Psoas muscle (tissue), 8 donors: ENCODE measurements around the gene REC8. TPM values are rescaled to one million over a fixed set of nuclear protein-coding genes. Genes with fewer than 3 reads are reported as not detected.

Experiments
- ATAC-seq, 4 donors: fragments of 200-7000 bp; cut with Tn5 transposase; one replicate each; pipeline ENCODE4 v1.9.1; 2020; ENCODE audit warnings: moderate library complexity in 3 of 4, mild to moderate bottlenecking in 2 of 4
- DNase-seq, 2 donors: peaks; one replicate each; pipeline ENCODE4 v3.0.0-alpha.2; 2020
- H3K27ac ChIP-seq: fragments of 200-600 bp; one replicate; pipeline ENCODE4 v1.8.0; 2022
- H3K27me3 ChIP-seq, 3 donors: fragments of 200-600 bp in 1 of 3; one replicate each; pipeline versions ENCODE4 v1.6.1 to v1.8.0; 2013 to 2022; ENCODE audit warnings: low read length in 2 of 3, mild to moderate bottlenecking in 2 of 3, moderate library complexity in 1 of 3; ENCODE audit not compliant: insufficient read depth in 3 of 3
- H3K36me3 ChIP-seq, 2 donors: fragments of 200-600 bp in 1 of 2; one replicate each; pipeline versions ENCODE4 v1.6.1 to v1.8.0; 2013 to 2022; ENCODE audit warnings: low read depth in 1 of 2, mild to moderate bottlenecking in 1 of 2, moderate library complexity in 1 of 2; ENCODE audit not compliant: insufficient read depth in 1 of 2
- H3K4me1 ChIP-seq: fragments of 200-600 bp; one replicate; pipeline ENCODE4 v1.8.0; 2022
- H3K4me3 ChIP-seq: fragments of 200-600 bp; one replicate; pipeline ENCODE4 v1.8.0; 2022; ENCODE audit warnings: mild to moderate bottlenecking
- H3K9me3 ChIP-seq: fragments of 200-600 bp; one replicate; pipeline ENCODE4 v1.8.0; 2022
- WGBS, 3 donors: extraction: QIAGEN DNeasy Blood & Tissue Kit; methylation state at CpG; one replicate each; pipeline versions ENCODE4 v1.1.6 to v1.1.7; 2013; 5-methylcytosine and 5-hydroxymethylcytosine counted together
- intact Hi-C, 2 donors: fragments of 100-400 bp; cut with DNase I; formaldehyde crosslinking; loops; one replicate each; pipeline versions ENCODE4 v1.11.0 to v1.14.2; 2022
- polyA plus RNA-seq, 3 donors: library from polyadenylated mRNA; stranded (reverse); fragments of 200-250 nt; gene quantifications; one replicate each; pipeline ENCODE4 v1.2.3, GENCODE V29; 2013
- total RNA-seq, 4 donors: library from RNA; stranded (reverse); fragmentation: NEBNext Ultra II Directional in 2 of 4; extraction: Animal tissue kit (Norgen Biotek cat#: 25700) in 2 of 4; gene quantifications; one replicate each; pipeline versions ENCODE4 v1.2.1 to v1.2.4, GENCODE V29; 2021 to 2023
- TF ChIP-seq, protein P1 (sequence below): fragments of 200-600 bp; IDR thresholded peaks from one replicate; pipeline ENCODE4 v1.8.0; 2022; ENCODE audit warnings: antibody characterized with exemption
- donor health status: healthy with polysubstance abuse.
- donor health status: DM: no; HTN: no; CAD: no; lungs with moderate emphysema.
- donor health status: Bipolar disorder and iron deficiency.
- donor health status: healthy.
- donor health status: DM: yes; HTN: yes; CAD: no.
- donor health status: DM: no; HTN: no; CAD: no.
- donor health status: DM: no; HTN: no; CAD: no.
- donor health status: DM: yes; HTN: yes; CAD: no.

Gene REC8
- total and polyA plus RNA-seq, 7 donors = 0.13 to 1.6 (median 1.2) TPM

- Histone ChIP-seq H3K27ac (no peak overlapping the region), H3K4me3 (no peak overlapping the region), H3K4me1 (peaks cover 12% of the 10 kb centered on the region), H3K27me3 (no peaks in the 10 kb centered on the region), H3K9me3 (no peaks in the 10 kb centered on the region), H3K36me3 (peaks cover 3 to 80% of the 10 kb centered on the region in 2 donors)
- 89 to 93% (median 91%) methylated on average over 1 of the region's 1 CpG for WGBS, 3 donors
- ATAC-seq (no peak), DNase-seq (no peak)
- intact Hi-C loops = no loop called here
- TF ChIP-seq, protein P1, sequence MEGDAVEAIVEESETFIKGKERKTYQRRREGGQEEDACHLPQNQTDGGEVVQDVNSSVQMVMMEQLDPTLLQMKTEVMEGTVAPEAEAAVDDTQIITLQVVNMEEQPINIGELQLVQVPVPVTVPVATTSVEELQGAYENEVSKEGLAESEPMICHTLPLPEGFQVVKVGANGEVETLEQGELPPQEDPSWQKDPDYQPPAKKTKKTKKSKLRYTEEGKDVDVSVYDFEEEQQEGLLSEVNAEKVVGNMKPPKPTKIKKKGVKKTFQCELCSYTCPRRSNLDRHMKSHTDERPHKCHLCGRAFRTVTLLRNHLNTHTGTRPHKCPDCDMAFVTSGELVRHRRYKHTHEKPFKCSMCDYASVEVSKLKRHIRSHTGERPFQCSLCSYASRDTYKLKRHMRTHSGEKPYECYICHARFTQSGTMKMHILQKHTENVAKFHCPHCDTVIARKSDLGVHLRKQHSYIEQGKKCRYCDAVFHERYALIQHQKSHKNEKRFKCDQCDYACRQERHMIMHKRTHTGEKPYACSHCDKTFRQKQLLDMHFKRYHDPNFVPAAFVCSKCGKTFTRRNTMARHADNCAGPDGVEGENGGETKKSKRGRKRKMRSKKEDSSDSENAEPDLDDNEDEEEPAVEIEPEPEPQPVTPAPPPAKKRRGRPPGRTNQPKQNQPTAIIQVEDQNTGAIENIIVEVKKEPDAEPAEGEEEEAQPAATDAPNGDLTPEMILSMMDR = no peak
Observed at GRCh38 chr14:24156840-24157239, 15.0 kb upstream of the REC8 start.

DNA sequence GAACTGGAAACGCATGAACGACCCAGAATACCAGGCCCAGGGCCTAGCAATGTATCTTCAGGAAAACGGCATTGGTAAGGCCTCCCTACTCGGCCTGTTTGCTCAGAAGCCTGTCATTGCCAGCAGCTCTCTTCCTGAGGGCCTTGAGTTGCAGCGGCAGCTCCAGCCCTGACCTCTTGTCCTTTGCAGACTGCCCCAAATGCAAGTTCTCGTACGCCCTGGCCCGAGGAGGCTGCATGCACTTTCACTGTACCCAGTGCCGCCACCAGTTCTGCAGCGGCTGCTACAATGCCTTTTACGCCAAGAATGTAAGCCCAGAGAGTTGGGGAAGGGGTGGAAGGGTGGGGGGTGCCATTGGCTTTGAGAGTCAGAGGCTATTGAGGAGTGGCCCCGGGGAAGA is 14.5 kb upstream of the REC8 start:
- Histone ChIP-seq H3K27me3 (no peaks in the 10 kb centered on the region), H3K4me1 (peaks cover 16% of the 10 kb centered on the region), H3K4me3 (no peak overlapping the region), H3K27ac (no peak overlapping the region), H3K36me3 (peaks cover 3 to 75% of the 10 kb centered on the region in 2 donors), H3K9me3 (no peaks in the 10 kb centered on the region)
- DNase-seq (peak in 1 of 2 donors; percentile 16), ATAC-seq (no peak)
- WGBS, 3 donors = 90 to 93% (median 92%) methylated on average over 12 of the region's 12 CpGs
- intact Hi-C loops = no loop called here
- TF ChIP-seq, protein P1 = no peak

GRCh38 chr14:24159777-24160498 is 11.9 kb upstream of the REC8 start:
- intact Hi-C loops = loop anchor here in 1 of 2 donors (2.0 kb wide), 2 partner anchors 51 to 101 kb away; no protein-coding TSS in a partner anchor
- H3K9me3 ChIP-seq = no peaks in the 10 kb centered on the region
- no peaks in the 10 kb centered on the region for H3K27me3 ChIP-seq
- H3K27ac ChIP-seq = no peak overlapping the region
- 81 to 93% (median 81%) methylated on average over 11 of the region's 11 CpGs for WGBS, 3 donors
- DNase-seq (peak in 1 of 2 donors; percentile 47), ATAC-seq (no peak)
- H3K4me1 ChIP-seq = peaks cover 19% of the 10 kb centered on the region
- TF ChIP-seq, protein P1 = no peak
- H3K4me3 ChIP-seq = no peak overlapping the region
- peaks cover 6 to 75% of the 10 kb centered on the region in 2 donors for H3K36me3 ChIP-seq

DNA sequence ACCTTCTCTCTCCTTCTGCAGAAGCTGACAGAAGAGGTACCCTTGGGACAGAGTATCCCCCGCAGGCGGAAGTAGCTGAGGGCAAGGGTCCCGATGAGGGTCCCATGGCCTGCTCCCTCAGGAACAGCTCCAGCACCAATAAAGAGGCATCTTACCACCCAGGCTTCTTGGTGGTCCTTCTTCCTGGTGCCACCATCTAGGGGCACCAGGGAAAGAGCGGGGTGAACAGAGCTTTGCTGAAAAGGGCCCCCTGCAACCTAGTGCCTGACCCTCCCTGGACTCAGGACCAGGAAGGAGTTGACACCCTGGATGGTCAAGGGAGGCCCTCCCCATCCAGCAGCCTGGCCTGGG is 11.4 kb upstream of the REC8 start:
- intact Hi-C loops = loop anchor here in 1 of 2 donors (2.0 kb wide), 2 partner anchors 52 to 102 kb away; no protein-coding TSS in a partner anchor
- ATAC-seq = peak in 2 of 4 donors; percentile 6 to 7
- TF ChIP-seq, protein P1 = no peak
- Histone ChIP-seq H3K4me3 (no peak overlapping the region), H3K36me3 (peaks cover 5 to 75% of the 10 kb centered on the region in 2 donors), H3K9me3 (no peaks in the 10 kb centered on the region), H3K27me3 (no peaks in the 10 kb centered on the region), H3K27ac (peak overlapping the region; percentile 86), H3K4me1 (peaks cover 19% of the 10 kb centered on the region)
- peak in 1 of 2 donors; percentile 37 for DNase-seq
- 83 to 87% (median 84%) methylated on average over 4 of the region's 4 CpGs for WGBS, 3 donors
